GM23248 (cell line): ENCODE data around the gene AIP. TPM values are rescaled to one million over a fixed set of nuclear protein-coding genes. Genes with fewer than 3 reads are reported as not detected.

Experiments used
- DNase-seq: peaks from one replicate; pipeline ENCODE4 v3.0.0-alpha.2; 2015
- H2AFZ ChIP-seq: fragments of 200-600 bp; sonication (generic); 2 replicates; pipeline ENCODE4 v1.6.1; 2016; ENCODE audit warnings: antibody characterized with exemption
- H3F3A ChIP-seq: fragments of 200-600 bp; sonication (generic); 2 replicates; pipeline ENCODE4 v1.6.1; 2016; ENCODE audit warnings: mild to moderate bottlenecking, antibody characterized with exemption, mixed run types; ENCODE audit not compliant: insufficient read depth
- H3K27ac ChIP-seq: fragments of 200-600 bp; sonication (generic); 2 replicates; pipeline ENCODE4 v1.5.1; 2016; ENCODE audit warnings: mild to moderate bottlenecking
- H3K27me3 ChIP-seq: fragments of 200-600 bp; sonication (generic); replicated peaks from 2 replicates; pipeline ENCODE4 v1.6.1; 2016; ENCODE audit warnings: mild to moderate bottlenecking; ENCODE audit not compliant: insufficient read depth
- H3K36me3 ChIP-seq: fragments of 200-600 bp; sonication (generic); 2 replicates; pipeline ENCODE4 v1.6.1; 2016; ENCODE audit warnings: low read depth, mild to moderate bottlenecking
- H3K4me1 ChIP-seq: fragments of 200-600 bp; sonication (generic); 2 replicates; pipeline ENCODE4 v1.6.1; 2016; ENCODE audit warnings: mild to moderate bottlenecking; ENCODE audit not compliant: insufficient read depth
- H3K4me2 ChIP-seq: fragments of 200-600 bp; sonication (generic); one replicate; pipeline ENCODE4 v1.6.1; 2016; ENCODE audit warnings: mild to moderate bottlenecking; ENCODE audit not compliant: unreplicated experiment
- H3K4me3 ChIP-seq: fragments of 200-600 bp; sonication (generic); 2 replicates; pipeline ENCODE4 v1.5.1; 2016; ENCODE audit warnings: mild to moderate bottlenecking
- H3K79me2 ChIP-seq: fragments of 200-600 bp; sonication (generic); 2 replicates; pipeline ENCODE4 v1.6.1; 2016; ENCODE audit warnings: mild to moderate bottlenecking; ENCODE audit not compliant: insufficient read depth
- H3K9ac ChIP-seq: fragments of 200-600 bp; sonication (generic); 2 replicates; pipeline ENCODE4 v1.6.1; 2016; ENCODE audit warnings: mild to moderate bottlenecking
- H3K9me2 ChIP-seq: fragments of 200-600 bp; sonication (generic); 2 replicates; pipeline ENCODE4 v1.6.1; 2016; ENCODE audit warnings: mixed run types, mild to moderate bottlenecking, moderate library complexity; ENCODE audit not compliant: insufficient read depth
- H3K9me3 ChIP-seq: fragments of 200-600 bp; sonication (generic); one replicate; pipeline ENCODE4 v1.6.1; 2017; ENCODE audit warnings: low read depth
- H4K20me1 ChIP-seq: fragments of 200-600 bp; sonication (generic); 2 replicates; pipeline ENCODE4 v1.6.0; 2016; ENCODE audit not compliant: insufficient read depth
- EZH2 ChIP-seq: fragments of 200-600 bp; sonication (generic); IDR thresholded peaks from 2 replicates; pipeline ENCODE4 v1.6.1; 2018; ENCODE audit warnings: antibody characterized with exemption, mild to moderate bottlenecking; ENCODE audit not compliant: insufficient read depth, poor library complexity, severe bottlenecking
- EZH2phosphoT487 ChIP-seq: fragments of 200-600 bp; sonication (generic); IDR thresholded peaks from 2 replicates; pipeline ENCODE4 v1.6.1; 2018; ENCODE audit warnings: antibody characterized with exemption, moderate library complexity, mild to moderate bottlenecking, low read depth; ENCODE audit not compliant: insufficient read depth
- WGBS, 2 experiments: methylation state at CpG; one replicate each; pipeline ENCODE4 v1.1.6; 2015 to 2017; ENCODE audit warnings: low lambda C conversion rate in 2 of 2, low coverage in 1 of 2; ENCODE audit errors: missing lambda C conversion rate in 2 of 2; 5-methylcytosine and 5-hydroxymethylcytosine counted together
- in situ Hi-C: fragments of 300-500 bp; cut with MboI; formaldehyde crosslinking; loops from 2 replicates; pipeline ENCODE4 v1.15.0; 2020
- polyA plus RNA-seq: library from polyadenylated mRNA; unstranded; fragments of >200 nt; fragmentation: Nextera tagmentation; extraction: Ambion mirVana; gene quantifications from 2 replicates; pipeline ENCODE4 v1.2.1, GENCODE V29; 2016
- total RNA-seq: library from RNA; depleted of rRNA; stranded (reverse); fragments of >200 nt; shearing (Covaris generic); gene quantifications from 2 replicates; pipeline ENCODE4 v1.2.3, GENCODE V29; 2014

The AIP gene
- total and polyA plus RNA-seq, 2 experiments from 2014 or later, result 56.1 to 58.5 TPM

DNA sequence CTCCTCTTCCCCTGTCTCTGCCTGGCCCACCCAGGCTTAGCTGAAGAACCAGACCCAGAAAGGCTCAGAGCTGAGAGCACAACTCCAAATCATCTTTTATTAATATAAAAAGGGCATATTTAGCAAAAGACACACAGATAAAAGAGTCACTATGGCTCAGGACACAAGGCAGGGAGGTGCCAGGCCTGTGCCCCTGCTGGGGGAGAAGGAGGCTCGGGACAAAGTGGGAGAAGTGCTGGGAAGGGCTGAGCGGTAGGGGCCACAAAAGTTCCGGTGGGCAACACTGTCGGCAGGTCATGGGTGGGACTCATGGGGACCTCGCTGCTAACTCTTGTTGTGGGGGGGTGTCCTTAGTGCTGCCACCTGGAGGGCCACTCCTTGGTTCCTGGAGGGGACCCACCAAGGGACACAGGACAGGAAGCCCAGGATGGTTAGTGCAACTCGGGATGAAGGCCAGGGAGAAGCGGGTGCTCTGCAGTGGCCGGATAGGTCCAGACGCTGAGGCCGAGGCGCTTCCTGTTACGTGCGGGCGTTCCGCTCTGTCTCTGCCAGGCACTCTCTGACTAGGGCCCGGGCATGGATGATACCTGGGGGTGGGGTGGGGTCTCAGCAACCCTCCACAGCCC lies 23.7 kb downstream of the AIP start:
- no peak overlapping the region for H3K4me2 ChIP-seq
- H3K79me2 ChIP-seq, result peaks cover 12% of the 10 kb centered on the region; the same call in 1 of the 2 replicates
- H4K20me1 ChIP-seq, result no peaks in the 10 kb centered on the region
- H3K9ac ChIP-seq, result peak overlapping the region; percentile 53
- 86 to 91% methylated on average over 14 to 16 of the region's 16 CpGs for WGBS, 2 experiments
- H3F3A ChIP-seq, result peaks cover 14% of the 10 kb centered on the region; the same call in 1 of the 2 replicates
- H3K4me1 ChIP-seq, result peaks cover 13% of the 10 kb centered on the region
- DNase-seq, result no peak
- H3K9me3 ChIP-seq, result no peaks in the 10 kb centered on the region
- H3K9me2 ChIP-seq, result no peaks in the 10 kb centered on the region
- H2AFZ ChIP-seq, result no peak overlapping the region
- H3K36me3 ChIP-seq, result no peaks in the 10 kb centered on the region
- in situ Hi-C loops, result no loop called here
- peaks cover 5% of the 10 kb centered on the region; the same call in 1 of the 2 replicates for H3K27me3 ChIP-seq
- no peak overlapping the region for H3K4me3 ChIP-seq
- peak overlapping the region; percentile 81 for H3K27ac ChIP-seq
- TF ChIP-seq EZH2phosphoT487 (no peak), EZH2 (no peak)

GRCh38 chr11:67507242-67507863 lies 24.5 kb downstream of the AIP start:
- Histone ChIP-seq H3K27me3 (peaks cover 10% of the 10 kb centered on the region; the same call in 1 of the 2 replicates), H3K9me2 (no peaks in the 10 kb centered on the region), H3K79me2 (peaks cover 12% of the 10 kb centered on the region; the same call in 1 of the 2 replicates), H3K9ac (peak overlapping the region; percentile 90), H3K27ac (peak overlapping the region; percentile 92), H2AFZ (peak overlapping the region; percentile 71), H3K36me3 (no peaks in the 10 kb centered on the region), H4K20me1 (no peaks in the 10 kb centered on the region), H3K4me1 (peaks cover 13% of the 10 kb centered on the region), H3K4me2 (peak overlapping the region; percentile 66), H3K9me3 (no peaks in the 10 kb centered on the region), H3F3A (peaks cover 14% of the 10 kb centered on the region; the same call in 1 of the 2 replicates), H3K4me3 (peak overlapping the region; percentile 79)
- peak; percentile 81 for DNase-seq
- in situ Hi-C loops, result no loop called here
- no peak for TF ChIP-seq EZH2phosphoT487
- TF ChIP-seq EZH2, result no peak
- 45 to 49% methylated on average over 28 to 33 of the region's 33 CpGs for WGBS, 2 experiments

DNA sequence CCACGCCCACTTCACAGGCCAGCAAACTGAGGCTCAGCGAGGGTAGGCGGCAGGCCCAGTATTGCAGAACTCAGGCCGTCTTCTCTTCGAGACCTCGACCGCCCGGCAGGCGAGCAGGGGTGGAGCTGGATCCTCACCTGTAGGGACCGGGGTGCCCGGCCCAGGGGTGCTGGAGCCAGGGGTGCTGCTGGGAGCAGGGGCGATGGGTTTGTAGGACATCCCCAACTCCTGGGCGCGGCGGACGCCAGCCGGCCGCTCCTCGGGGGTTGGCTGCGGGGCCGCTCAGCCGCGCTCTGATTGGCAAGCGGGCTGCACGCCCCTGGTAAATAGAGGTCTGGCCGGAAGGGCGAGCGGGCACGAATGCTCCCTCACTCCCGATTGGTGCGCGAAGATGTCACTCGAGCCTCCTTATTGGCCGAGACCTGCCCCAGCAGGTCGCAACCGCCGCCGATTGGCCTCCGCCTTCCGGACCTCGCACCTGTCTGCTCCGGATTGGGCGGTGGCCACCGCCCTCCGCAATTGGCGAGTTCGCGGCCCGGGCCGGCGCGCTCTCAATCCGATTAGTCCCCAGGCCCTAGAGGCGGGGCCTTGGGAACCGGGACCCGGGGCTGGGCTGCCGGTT lies 25.1 kb downstream of the AIP start, which contains the start of gene CDK2AP2:
Gene CDK2AP2 (minus strand): TSS at position 299 of the 622 bp plus-strand sequence. CDS start 80 bp downstream, at position 219.
- in situ Hi-C loops, result no loop called here
- Histone ChIP-seq H3K27ac (peak within 1 kb of the TSS; percentile 92), H3K4me2 (peak within 1 kb of the TSS; percentile 97), H3K4me3 (peak within 1 kb of the TSS; percentile 79), H3K9me3 (no peaks in the 10 kb centered on the region), H3K9ac (peak within 1 kb of the TSS; percentile 90), H3K4me1 (peaks cover 13% of the 10 kb centered on the region), H3F3A (peaks cover 14% of the 10 kb centered on the region; the same call in 1 of the 2 replicates), H4K20me1 (no peaks in the 10 kb centered on the region), H3K79me2 (peaks cover 12% of the 10 kb centered on the region; the same call in 1 of the 2 replicates), H3K9me2 (no peaks in the 10 kb centered on the region), H2AFZ (peak within 1 kb of the TSS; percentile 93), H3K27me3 (peaks cover 10% of the 10 kb centered on the region; the same call in 1 of the 2 replicates), H3K36me3 (no peaks in the 10 kb centered on the region)
- peak; percentile 99 for DNase-seq
- WGBS, 2 experiments, result 1 to 3% methylated on average over 27 to 57 of the region's 57 CpGs
- TF ChIP-seq EZH2phosphoT487 (no peak), EZH2 (no peak)

- 0 to 3% methylated on average over 47 to 57 of the region's 57 CpGs for WGBS, 2 experiments
- peaks cover 10% of the 10 kb centered on the region; the same call in 1 of the 2 replicates for H3K27me3 ChIP-seq
- H3K9me2 ChIP-seq, result no peaks in the 10 kb centered on the region
- in situ Hi-C loops, result no loop called here
- DNase-seq, result peak; percentile 100
- no peaks in the 10 kb centered on the region for H3K9me3 ChIP-seq
- H3K36me3 ChIP-seq, result no peaks in the 10 kb centered on the region
- no peaks in the 10 kb centered on the region for H4K20me1 ChIP-seq
- TF ChIP-seq EZH2phosphoT487, result no peak
- TF ChIP-seq EZH2, result no peak
- H3K9ac ChIP-seq, result peak overlapping the region; percentile 90
- peaks cover 12% of the 10 kb centered on the region; the same call in 1 of the 2 replicates for H3K79me2 ChIP-seq
- H3F3A ChIP-seq, result peaks cover 14% of the 10 kb centered on the region; the same call in 1 of the 2 replicates
- H3K4me3 ChIP-seq, result peak overlapping the region; percentile 79
- peak overlapping the region; percentile 92 for H3K27ac ChIP-seq
- peak overlapping the region; percentile 93 for H2AFZ ChIP-seq
- peak overlapping the region; percentile 97 for H3K4me2 ChIP-seq
- H3K4me1 ChIP-seq, result peaks cover 13% of the 10 kb centered on the region
Measured at GRCh38 chr11:67508486-67509121, 25.8 kb downstream of the AIP start.
